CD4-positive, CD25-positive, alpha-beta regulatory T cell (primary cell): ENCODE measurements around the gene KRTAP1-5. TPM values are rescaled to one million over a fixed set of nuclear protein-coding genes. Genes with fewer than 3 reads are reported as not detected.

Experiments
- ATAC-seq, 2 donors: fragments of 150-1000 bp; cut with Tn5 transposase; one replicate each; pipeline ENCODE4 v1.10.0; 2021; ENCODE audit warnings: low read depth in 2 of 2, moderate number of reproducible peaks in 2 of 2, moderate library complexity in 1 of 2
- DNase-seq, 3 donors: peaks; one replicate each; pipeline versions ENCODE4 v3.0.0 to v3.0.0-alpha.2; 2012 to 2022; ENCODE audit warnings: mixed read lengths in 1 of 3
- H3K27ac ChIP-seq: one replicate; pipeline ENCODE4 v1.7.0; 2013; ENCODE audit warnings: mild to moderate bottlenecking, low read length; ENCODE audit not compliant: insufficient read depth, poor library complexity, severe bottlenecking
- H3K27me3 ChIP-seq: one replicate; pipeline ENCODE4 v1.7.0; 2013; ENCODE audit warnings: low read length; ENCODE audit not compliant: control insufficient read depth, insufficient read depth
- H3K36me3 ChIP-seq: one replicate; pipeline ENCODE4 v1.7.0; 2013; ENCODE audit warnings: mild to moderate bottlenecking, low read length, moderate library complexity; ENCODE audit not compliant: control insufficient read depth, insufficient read depth
- H3K4me1 ChIP-seq: 2 replicates; pipeline ENCODE4 v1.7.0; 2013; ENCODE audit warnings: mild to moderate bottlenecking, low read length; ENCODE audit not compliant: insufficient read depth, control insufficient read depth, poor library complexity, severe bottlenecking
- H3K4me3 ChIP-seq: one replicate; pipeline ENCODE4 v1.7.0; 2013; ENCODE audit warnings: low read depth, mild to moderate bottlenecking, low read length, moderate library complexity
- H3K9me3 ChIP-seq, 2 experiments: 1 replicate in 1 of 2; 2 replicates in 1 of 2; pipeline ENCODE4 v1.7.0; 2013; ENCODE audit warnings: low read length in 2 of 2, mild to moderate bottlenecking in 1 of 2, moderate library complexity in 1 of 2; ENCODE audit not compliant: control insufficient read depth in 2 of 2
- H3K27ac Mint-ChIP-seq, 3 donors: one replicate each; pipeline ENCODE4 v1.8.0; 2020 to 2022; ENCODE audit warnings: mild to moderate bottlenecking in 3 of 3, mixed read lengths in 3 of 3, moderate library complexity in 2 of 3
- H3K27me3 Mint-ChIP-seq: one replicate; pipeline ENCODE4 v1.8.0; 2022; ENCODE audit warnings: mild to moderate bottlenecking, mixed read lengths
- H3K36me3 Mint-ChIP-seq: one replicate; pipeline ENCODE4 v1.8.0; 2020; ENCODE audit warnings: mixed read lengths
- H3K4me1 Mint-ChIP-seq, 4 donors: one replicate each; pipeline ENCODE4 v1.8.0; 2020 to 2022; ENCODE audit warnings: mixed read lengths in 4 of 4, mild to moderate bottlenecking in 1 of 4
- H3K4me3 Mint-ChIP-seq, 4 donors: one replicate each; pipeline ENCODE4 v1.8.0; 2020 to 2022; ENCODE audit warnings: mild to moderate bottlenecking in 4 of 4, mixed read lengths in 4 of 4, moderate library complexity in 3 of 4
- H3K9me3 Mint-ChIP-seq, 7 donors: one replicate each; pipeline ENCODE4 v1.8.0; 2020 to 2022; ENCODE audit warnings: mixed read lengths in 7 of 7, mild to moderate bottlenecking in 3 of 7, moderate library complexity in 2 of 7
- polyA plus RNA-seq, 4 donors: library from polyadenylated mRNA; unstranded; fragments of 300-500 nt; fragmentation: Illumina TruSeq; gene quantifications; one replicate each; pipeline ENCODE4 v1.2.3, GENCODE V29; 2021
- total RNA-seq: library from RNA; stranded (reverse); gene quantifications from one replicate; pipeline ENCODE4 v1.2.3, GENCODE V29; 2022

KRTAP1-5 gene
- total and polyA plus RNA-seq, 5 donors from 2014 or later: not detected

DNA sequence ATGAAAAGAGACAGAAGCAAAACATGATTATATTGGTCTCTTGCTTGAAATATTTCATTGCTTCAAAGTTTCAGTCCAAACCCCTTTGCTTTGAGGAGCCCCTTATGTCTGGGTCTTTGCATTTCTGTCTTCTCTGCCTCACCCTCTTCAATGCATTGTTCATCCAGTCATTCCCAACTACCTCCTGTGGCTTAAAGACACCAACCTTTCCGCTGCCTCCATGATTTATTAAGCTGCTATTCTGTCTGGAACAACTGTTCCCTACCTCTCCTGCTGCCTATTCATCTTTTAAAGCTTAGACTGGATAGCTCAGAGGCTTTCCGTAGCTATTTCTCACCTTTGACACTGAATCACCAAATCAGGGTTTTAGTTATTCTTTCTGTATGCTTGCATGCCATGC lies 29.6 kb downstream of the KRTAP1-5 start:
- H3K27me3 Mint-ChIP-seq: peaks cover 59% of the 10 kb centered on the region
- no peaks in the 10 kb centered on the region for H3K4me1 ChIP-seq
- H3K9me3 Mint-ChIP-seq: peaks cover 0 to 3% (median 0%) of the 10 kb centered on the region in 7 donors
- H3K4me3 Mint-ChIP-seq: no peak overlapping the region
- H3K36me3 Mint-ChIP-seq: no peaks in the 10 kb centered on the region
- H3K27me3 ChIP-seq: peaks cover 14% of the 10 kb centered on the region
- no peak overlapping the region for H3K4me3 ChIP-seq
- H3K4me1 Mint-ChIP-seq: no peaks in the 10 kb centered on the region
- H3K36me3 ChIP-seq: no peaks in the 10 kb centered on the region
- H3K27ac ChIP-seq: no peak overlapping the region
- no peak overlapping the region for H3K27ac Mint-ChIP-seq
- DNase-seq (no peak), ATAC-seq (no peak)
- no peaks in the 10 kb centered on the region for H3K9me3 ChIP-seq

DNA sequence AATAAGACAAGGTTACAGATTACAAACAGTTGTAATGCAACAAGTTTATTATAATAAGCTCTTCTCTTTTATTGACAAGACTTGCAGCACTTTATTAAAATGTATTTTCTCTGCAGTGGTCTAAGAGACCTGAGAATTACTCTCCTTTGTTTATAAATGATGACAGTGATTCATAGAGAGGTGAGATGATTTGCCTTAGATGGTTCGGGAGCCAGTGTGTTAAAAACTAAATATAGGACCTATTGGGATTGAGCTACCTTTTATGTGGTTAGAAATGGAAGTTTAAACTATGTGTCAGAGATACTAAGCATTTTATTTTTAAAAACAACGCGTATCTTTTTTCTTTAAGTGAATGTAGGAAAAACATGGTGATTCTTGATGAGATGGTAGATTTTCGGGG lies 30.2 kb downstream of the KRTAP1-5 start:
- H3K27ac ChIP-seq: no peak overlapping the region
- Mint-ChIP-seq H3K27ac (no peak overlapping the region), H3K9me3 (peaks cover 0 to 3% (median 0%) of the 10 kb centered on the region in 7 donors), H3K4me1 (no peaks in the 10 kb centered on the region), H3K27me3 (peaks cover 56% of the 10 kb centered on the region), H3K4me3 (no peak overlapping the region), H3K36me3 (no peaks in the 10 kb centered on the region)
- no peak overlapping the region for H3K4me3 ChIP-seq
- no peaks in the 10 kb centered on the region for H3K4me1 ChIP-seq
- H3K27me3 ChIP-seq: peaks cover 16% of the 10 kb centered on the region
- no peaks in the 10 kb centered on the region for H3K36me3 ChIP-seq
- no peak for DNase-seq
- no peak for ATAC-seq
- H3K9me3 ChIP-seq: no peaks in the 10 kb centered on the region

DNA sequence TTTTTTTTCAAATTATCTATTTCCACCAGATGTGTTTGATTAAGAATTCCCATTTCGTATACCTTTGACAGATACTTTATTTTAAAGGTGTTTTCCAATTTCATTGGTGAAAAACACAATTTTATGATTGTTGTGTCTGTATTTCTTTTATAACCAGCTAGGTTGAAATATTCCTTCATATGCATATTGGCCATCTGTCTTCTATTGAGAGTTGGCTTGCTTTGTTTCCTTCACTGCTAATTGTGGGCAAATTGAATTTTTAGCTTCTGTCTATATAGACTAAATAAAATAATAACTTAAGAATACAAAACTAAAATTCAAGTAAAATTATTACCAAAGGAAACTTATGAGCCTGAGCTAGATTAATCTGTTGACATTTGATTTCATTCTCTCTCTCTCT lies 31.9 kb downstream of the KRTAP1-5 start:
- no peak overlapping the region for H3K4me3 ChIP-seq
- DNase-seq (no peak), ATAC-seq (no peak)
- no peaks in the 10 kb centered on the region for H3K36me3 ChIP-seq
- no peak overlapping the region for H3K27ac ChIP-seq
- Mint-ChIP-seq H3K36me3 (no peaks in the 10 kb centered on the region), H3K4me3 (no peak overlapping the region), H3K9me3 (peaks cover 0 to 3% (median 0%) of the 10 kb centered on the region in 7 donors), H3K27ac (no peak overlapping the region), H3K4me1 (no peaks in the 10 kb centered on the region), H3K27me3 (peaks cover 57% of the 10 kb centered on the region)
- no peaks in the 10 kb centered on the region for H3K9me3 ChIP-seq
- no peaks in the 10 kb centered on the region for H3K4me1 ChIP-seq
- H3K27me3 ChIP-seq: peaks cover 16% of the 10 kb centered on the region

GRCh38 chr17:40993839-40994238 lies 33.2 kb downstream of the KRTAP1-5 start, which contains the start of gene KRTAP3-3:
TSS of gene KRTAP3-3 (minus strand) at chr17:40994164. CDS start at chr17:40994097, 67 bp downstream.
- H3K27ac Mint-ChIP-seq: peak within 1 kb of the TSS in 1 of 3 donors; percentile 50
- DNase-seq: no peak
- no peak within 1 kb of the TSS for H3K27ac ChIP-seq
- H3K27me3 ChIP-seq: peaks cover 16% of the 10 kb centered on the region
- peaks cover 0 to 2% (median 0%) of the 10 kb centered on the region in 7 donors for H3K9me3 Mint-ChIP-seq
- H3K4me1 ChIP-seq: no peaks in the 10 kb centered on the region
- H3K27me3 Mint-ChIP-seq: peaks cover 60% of the 10 kb centered on the region
- H3K4me3 Mint-ChIP-seq: no peak within 1 kb of the TSS
- H3K9me3 ChIP-seq: no peaks in the 10 kb centered on the region
- H3K4me1 Mint-ChIP-seq: no peaks in the 10 kb centered on the region
- no peaks in the 10 kb centered on the region for H3K36me3 ChIP-seq
- H3K4me3 ChIP-seq: no peak within 1 kb of the TSS
- no peaks in the 10 kb centered on the region for H3K36me3 Mint-ChIP-seq
- ATAC-seq: no peak

GRCh38 chr17:40993084-40993483 lies 33.9 kb downstream of the KRTAP1-5 start:
- H3K4me1 Mint-ChIP-seq: no peaks in the 10 kb centered on the region
- no peaks in the 10 kb centered on the region for H3K9me3 ChIP-seq
- no peak overlapping the region for H3K4me3 ChIP-seq
- H3K36me3 ChIP-seq: no peaks in the 10 kb centered on the region
- H3K27ac Mint-ChIP-seq: no peak overlapping the region
- H3K27me3 Mint-ChIP-seq: peaks cover 54% of the 10 kb centered on the region
- DNase-seq (no peak), ATAC-seq (no peak)
- H3K4me1 ChIP-seq: no peaks in the 10 kb centered on the region
- H3K9me3 Mint-ChIP-seq: peaks cover 0 to 2% (median 0%) of the 10 kb centered on the region in 7 donors
- H3K4me3 Mint-ChIP-seq: no peak overlapping the region
- H3K36me3 Mint-ChIP-seq: no peaks in the 10 kb centered on the region
- H3K27ac ChIP-seq: no peak overlapping the region
- H3K27me3 ChIP-seq: peaks cover 16% of the 10 kb centered on the region

DNA sequence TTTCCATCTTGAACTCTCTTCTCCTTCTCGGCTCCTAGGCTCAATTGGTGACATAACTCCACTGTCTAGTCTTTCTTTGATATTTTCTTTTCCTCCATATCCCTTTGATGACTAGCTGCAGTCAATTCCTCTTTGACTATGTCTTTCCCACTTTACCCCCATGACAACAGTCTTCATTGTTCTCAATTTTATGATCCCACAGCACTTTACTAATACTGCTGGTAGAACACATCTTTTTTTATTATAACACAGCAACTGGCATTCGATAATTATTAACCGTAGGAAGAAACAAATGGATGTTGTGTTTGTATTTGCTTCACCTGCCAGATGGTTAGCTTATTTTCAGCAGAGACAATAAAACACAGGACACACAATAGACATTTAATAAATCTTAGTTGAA lies 34.3 kb downstream of the KRTAP1-5 start:
- Mint-ChIP-seq H3K4me3 (no peak overlapping the region), H3K27ac (no peak overlapping the region), H3K27me3 (peaks cover 58% of the 10 kb centered on the region), H3K36me3 (no peaks in the 10 kb centered on the region), H3K9me3 (peaks cover 0 to 2% (median 0%) of the 10 kb centered on the region in 7 donors), H3K4me1 (no peaks in the 10 kb centered on the region)
- Histone ChIP-seq H3K36me3 (no peaks in the 10 kb centered on the region), H3K9me3 (no peaks in the 10 kb centered on the region), H3K27ac (no peak overlapping the region), H3K27me3 (peaks cover 16% of the 10 kb centered on the region), H3K4me3 (no peak overlapping the region), H3K4me1 (no peaks in the 10 kb centered on the region)
- no peak for ATAC-seq
- DNase-seq: no peak

- H3K27me3 Mint-ChIP-seq: peaks cover 29% of the 10 kb centered on the region
Observed at GRCh38 chr17:40986920-40987319, 40.1 kb downstream of the KRTAP1-5 start.

GRCh38 chr17:40984226-40984625 lies 42.8 kb downstream of the KRTAP1-5 start, which contains the start of gene KRT40:
TSS of gene KRT40 (minus strand) at chr17:40984326. CDS start at chr17:40984273, 53 bp downstream.
- Mint-ChIP-seq H3K27me3 (peaks cover 12% of the 10 kb centered on the region), H3K9me3 (no peaks in the 10 kb centered on the region), H3K27ac (no peak within 1 kb of the TSS), H3K36me3 (no peaks in the 10 kb centered on the region), H3K4me1 (no peaks in the 10 kb centered on the region), H3K4me3 (no peak within 1 kb of the TSS)
- ATAC-seq (no peak), DNase-seq (no peak)
- Histone ChIP-seq H3K4me1 (no peaks in the 10 kb centered on the region), H3K4me3 (no peak within 1 kb of the TSS), H3K36me3 (no peaks in the 10 kb centered on the region), H3K9me3 (no peaks in the 10 kb centered on the region), H3K27me3 (peaks cover 2% of the 10 kb centered on the region), H3K27ac (no peak within 1 kb of the TSS)

More at GRCh38 chr17:40986920-40987319, 40.1 kb downstream of the KRTAP1-5 start:
- Mint-ChIP-seq H3K27ac (no peak overlapping the region), H3K4me1 (no peaks in the 10 kb centered on the region), H3K4me3 (no peak overlapping the region), H3K36me3 (no peaks in the 10 kb centered on the region), H3K9me3 (no peaks in the 10 kb centered on the region)
- no peak overlapping the region for H3K27ac ChIP-seq
- no peaks in the 10 kb centered on the region for H3K9me3 ChIP-seq
- H3K27me3 ChIP-seq: peaks cover 2% of the 10 kb centered on the region
- H3K4me3 ChIP-seq: no peak overlapping the region
- H3K36me3 ChIP-seq: no peaks in the 10 kb centered on the region
- no peaks in the 10 kb centered on the region for H3K4me1 ChIP-seq
- no peak for ATAC-seq
- no peak for DNase-seq
